ENCODE results near the gene STX2.
A peak's percentile ranks its signal among the peaks of the same experiment; 100 is the strongest.
"Not testable (repeated sequence)": the region's sequence is repeated elsewhere in the genome, so short reads cannot be mapped to it uniquely, and the experiment has no call there.

STX2 gene

DNA sequence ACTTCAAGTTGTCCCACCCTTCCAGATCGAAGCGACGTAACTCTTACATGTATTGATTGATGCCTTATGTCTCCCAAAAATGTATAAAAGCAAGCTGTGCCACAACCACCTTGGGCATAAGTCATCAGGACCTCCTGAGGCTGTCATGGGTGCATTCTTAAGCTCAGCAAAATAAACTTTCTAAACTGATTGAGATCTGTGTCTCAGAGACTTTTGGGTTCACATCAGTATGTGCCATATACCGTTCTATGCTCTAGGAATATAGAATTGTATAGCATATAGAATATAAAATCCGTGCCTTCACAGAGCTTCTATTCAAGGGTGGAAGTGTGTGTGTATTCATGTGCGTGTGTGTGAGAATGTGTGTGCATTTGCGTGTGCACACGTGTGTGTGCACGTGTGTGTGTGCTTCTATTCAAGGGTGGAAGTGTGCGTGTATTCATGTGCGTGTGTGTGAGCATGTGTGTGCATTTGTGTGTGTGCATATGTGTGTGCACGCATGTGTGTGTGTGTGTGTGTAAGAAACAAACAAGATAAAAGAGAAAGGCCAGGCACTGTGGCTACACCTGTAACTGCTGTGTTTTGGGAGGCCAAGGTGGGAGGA is 11.5 kb upstream of the STX2 start:
- H3K4me3 Mint-ChIP-seq, result no peak overlapping the region
- no peaks in the 10 kb centered on the region for H3K36me3 Mint-ChIP-seq (ENCODE audit: low read depth)
- H3K4me1 Mint-ChIP-seq (ENCODE audit: low read depth), result no peaks in the 10 kb centered on the region
- H3K27me3 Mint-ChIP-seq (ENCODE audit: low read depth), result no peaks in the 10 kb centered on the region
- H3K9me3 Mint-ChIP-seq, result no peaks in the 10 kb centered on the region
- H3K27ac Mint-ChIP-seq, result no peak overlapping the region

DNA sequence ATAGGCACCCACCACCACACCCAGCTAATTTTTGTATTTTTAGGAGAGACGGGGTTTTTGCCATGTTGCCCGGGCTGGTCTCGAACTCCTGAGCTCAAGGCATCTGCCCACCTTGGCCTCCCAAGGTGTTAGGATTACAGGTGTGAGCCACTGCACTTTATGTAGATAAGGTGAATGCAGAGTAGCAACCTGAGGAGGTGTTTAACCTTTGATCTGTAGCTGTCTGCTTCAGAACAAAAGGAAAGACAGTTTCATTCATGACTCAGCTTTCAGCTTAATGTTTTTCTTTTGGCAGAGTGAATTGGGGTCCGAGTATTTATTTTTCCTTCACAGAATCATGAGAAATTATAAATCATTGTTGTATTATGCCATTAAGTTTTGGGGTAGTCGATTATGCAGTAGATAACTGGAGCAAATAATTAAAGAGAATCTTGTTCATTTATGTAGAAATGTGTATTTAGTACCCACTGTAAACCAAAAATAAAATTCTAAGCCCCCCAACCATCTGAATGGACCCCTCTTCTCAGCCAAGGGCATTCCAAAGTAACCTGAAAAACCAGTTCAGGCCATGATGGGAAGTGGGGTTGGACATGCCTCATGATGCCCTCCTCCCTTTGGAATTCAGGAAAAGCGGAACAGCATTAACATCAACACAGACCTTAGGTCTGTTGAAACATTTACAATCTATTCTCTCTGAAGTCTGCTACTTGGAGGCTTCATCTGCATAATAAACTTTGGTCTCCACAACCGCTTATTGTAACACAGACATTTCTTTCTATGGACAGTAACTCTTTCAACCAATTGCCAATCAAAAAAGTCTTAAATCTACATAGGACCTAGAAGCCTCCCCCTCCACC is 10.7 kb upstream of the STX2 start:
- Mint-ChIP-seq H3K4me3 (no peak overlapping the region), H3K27ac (no peak overlapping the region), H3K4me1 (ENCODE audit: low read depth) (no peaks in the 10 kb centered on the region), H3K9me3 (no peaks in the 10 kb centered on the region), H3K36me3 (ENCODE audit: low read depth) (no peaks in the 10 kb centered on the region), H3K27me3 (ENCODE audit: low read depth) (no peaks in the 10 kb centered on the region)

DNA sequence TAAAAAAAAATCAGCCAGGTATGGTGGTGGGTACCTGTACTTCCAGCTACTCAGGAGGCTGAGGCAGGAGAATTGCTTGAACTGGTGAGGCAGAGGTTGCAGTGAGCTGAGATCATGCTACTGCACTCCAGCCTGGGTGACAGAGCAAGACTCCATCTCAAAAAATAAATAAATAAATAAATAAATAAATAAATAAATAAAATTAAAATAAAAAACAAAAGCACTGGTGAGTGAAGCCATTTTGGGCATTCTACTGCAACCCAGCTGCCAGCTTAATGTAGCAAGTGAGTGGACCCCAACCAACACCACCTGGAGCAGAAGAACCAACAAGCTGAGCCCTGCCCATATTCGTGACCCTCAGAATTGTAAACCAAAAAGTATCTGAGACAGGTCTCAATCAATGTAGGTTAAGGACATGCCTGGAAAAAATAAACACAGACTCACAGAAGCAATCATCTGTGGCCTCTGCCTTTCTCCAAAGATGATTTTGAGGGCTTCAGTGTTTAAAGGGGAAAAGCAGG is 9.8 kb upstream of the STX2 start:
- not testable (repeated sequence) for H3K4me1 Mint-ChIP-seq (ENCODE audit: low read depth); H3K36me3 Mint-ChIP-seq (ENCODE audit: low read depth); H3K27me3 Mint-ChIP-seq (ENCODE audit: low read depth); H3K4me3 Mint-ChIP-seq; H3K27ac Mint-ChIP-seq; H3K9me3 Mint-ChIP-seq

DNA sequence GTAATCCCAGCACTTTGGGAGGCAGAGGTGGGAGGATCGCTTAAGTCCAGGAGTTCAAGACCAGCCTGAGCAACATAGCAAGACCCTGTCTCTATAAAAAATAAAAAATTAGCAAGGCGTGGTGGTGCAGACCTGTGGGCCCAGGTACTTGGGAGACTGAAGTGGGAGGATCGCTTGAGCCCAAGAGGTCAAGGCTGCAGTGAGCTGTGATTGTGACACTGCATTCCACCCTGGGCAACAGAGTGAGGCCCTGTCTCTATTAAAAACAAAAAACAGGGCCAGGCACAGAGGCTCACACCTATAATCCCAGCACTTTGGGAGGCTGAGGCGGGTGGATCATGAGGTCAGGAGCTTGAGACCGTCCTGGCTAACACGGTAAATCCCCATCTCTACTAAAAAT is 9.1 kb upstream of the STX2 start:
- not testable (repeated sequence) for H3K27me3 Mint-ChIP-seq (ENCODE audit: low read depth); H3K4me3 Mint-ChIP-seq; H3K4me1 Mint-ChIP-seq (ENCODE audit: low read depth); H3K36me3 Mint-ChIP-seq (ENCODE audit: low read depth); H3K27ac Mint-ChIP-seq; H3K9me3 Mint-ChIP-seq

DNA sequence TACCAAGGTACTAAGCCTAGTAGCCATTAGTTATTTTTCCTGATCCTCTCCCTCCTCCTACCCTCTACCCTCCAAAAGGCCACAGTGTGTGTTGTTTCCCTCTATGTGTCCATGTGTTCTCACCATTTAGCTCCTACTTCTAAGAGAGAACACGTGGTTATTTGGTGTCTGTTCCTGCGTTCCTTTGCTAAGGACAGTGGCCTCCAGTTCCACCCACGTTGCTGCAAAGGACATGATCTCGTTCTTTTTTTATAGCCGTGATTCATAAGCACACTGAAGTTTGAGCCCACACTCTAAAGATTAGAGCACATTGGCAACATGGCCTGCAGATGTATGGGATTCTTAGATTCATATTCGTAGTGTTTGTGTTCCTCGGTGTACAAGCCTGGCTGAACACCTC is 8.1 kb upstream of the STX2 start:
- no peaks in the 10 kb centered on the region for H3K27me3 Mint-ChIP-seq (ENCODE audit: low read depth)
- H3K4me1 Mint-ChIP-seq (ENCODE audit: low read depth), result no peaks in the 10 kb centered on the region
- no peak overlapping the region for H3K27ac Mint-ChIP-seq
- no peaks in the 10 kb centered on the region for H3K36me3 Mint-ChIP-seq (ENCODE audit: low read depth)
- H3K9me3 Mint-ChIP-seq, result no peaks in the 10 kb centered on the region
- H3K4me3 Mint-ChIP-seq, result no peak overlapping the region

GRCh38 chr12:130846369-130846768 is 7.3 kb upstream of the STX2 start:
- Mint-ChIP-seq H3K4me3 (no peak overlapping the region), H3K27ac (no peak overlapping the region), H3K4me1 (ENCODE audit: low read depth) (no peaks in the 10 kb centered on the region), H3K9me3 (no peaks in the 10 kb centered on the region), H3K36me3 (ENCODE audit: low read depth) (no peaks in the 10 kb centered on the region), H3K27me3 (ENCODE audit: low read depth) (no peaks in the 10 kb centered on the region)

DNA sequence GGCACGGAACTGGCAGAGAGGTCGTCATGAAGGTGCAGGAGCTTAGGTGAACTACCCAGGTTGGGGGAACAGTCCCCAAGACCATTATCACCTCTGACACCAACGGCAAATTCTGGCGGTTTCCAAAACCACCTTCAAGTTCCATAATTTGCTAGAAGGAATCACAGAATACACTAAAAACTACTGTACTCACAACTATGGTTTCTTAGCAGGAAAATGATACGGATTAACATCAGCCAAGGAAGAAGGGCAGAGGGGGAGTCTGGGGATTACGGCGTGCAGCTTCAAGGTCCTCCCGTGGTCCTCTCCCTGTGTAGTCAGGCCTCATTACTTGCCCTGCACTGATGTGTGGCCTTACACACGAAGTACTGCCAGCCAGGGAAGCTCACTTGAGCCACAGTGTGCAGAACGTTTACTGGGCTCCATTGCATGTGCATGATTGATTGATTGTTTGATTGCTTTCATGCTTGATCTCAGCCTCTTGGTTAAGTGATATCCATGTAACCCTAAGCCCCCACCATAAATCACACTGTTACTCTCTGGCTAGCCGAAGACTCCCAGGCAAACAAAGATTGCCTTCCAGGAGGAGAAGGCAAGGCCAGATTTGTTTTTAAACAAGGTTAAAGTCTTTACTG is 837 bp upstream of the STX2 start:
- Mint-ChIP-seq H3K9me3 (no peaks in the 10 kb centered on the region), H3K4me1 (ENCODE audit: low read depth) (peaks cover 22% of the 10 kb centered on the region), H3K27ac (no peak overlapping the region), H3K4me3 (peak overlapping the region; percentile 71), H3K36me3 (ENCODE audit: low read depth) (no peaks in the 10 kb centered on the region), H3K27me3 (ENCODE audit: low read depth) (no peaks in the 10 kb centered on the region)

DNA sequence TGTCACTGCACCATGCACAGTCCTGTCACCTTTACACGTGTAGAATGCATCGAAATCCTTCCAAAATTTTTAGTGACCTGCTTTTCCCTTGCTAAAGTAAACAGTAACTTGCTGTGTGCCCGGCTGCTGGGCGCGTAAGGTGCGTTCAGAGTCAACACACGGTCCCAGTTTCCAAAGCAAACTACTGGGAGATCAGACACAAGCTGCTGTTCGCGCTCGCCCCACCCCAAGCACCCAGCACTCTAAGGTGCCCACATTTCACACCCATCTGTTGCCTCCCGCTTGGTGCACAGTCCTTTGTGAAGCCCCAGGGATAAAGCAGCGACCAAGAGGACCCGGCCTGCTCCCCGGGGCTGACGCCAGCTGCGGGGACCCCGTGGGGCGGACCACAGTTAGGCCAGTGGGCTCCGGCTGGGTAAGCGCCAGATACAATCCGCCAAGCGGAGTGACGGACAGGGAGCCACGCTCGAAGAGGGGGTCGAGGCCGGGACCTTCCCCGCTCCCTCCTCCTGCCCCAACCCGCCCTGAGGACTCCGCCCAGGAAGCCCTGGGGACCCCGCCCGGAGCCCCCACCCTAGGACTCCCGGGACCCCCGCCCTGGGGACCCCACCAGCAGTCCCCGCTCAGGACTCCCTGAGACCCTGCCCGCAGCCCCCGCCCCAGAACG is 633 bp downstream of the STX2 start:
- no peaks in the 10 kb centered on the region for H3K27me3 Mint-ChIP-seq (ENCODE audit: low read depth)
- no peaks in the 10 kb centered on the region for H3K9me3 Mint-ChIP-seq
- H3K4me1 Mint-ChIP-seq (ENCODE audit: low read depth), result peaks cover 22% of the 10 kb centered on the region
- H3K27ac Mint-ChIP-seq, result peak overlapping the region; percentile 8
- peak overlapping the region; percentile 70 for H3K4me3 Mint-ChIP-seq
- H3K36me3 Mint-ChIP-seq (ENCODE audit: low read depth), result no peaks in the 10 kb centered on the region

DNA sequence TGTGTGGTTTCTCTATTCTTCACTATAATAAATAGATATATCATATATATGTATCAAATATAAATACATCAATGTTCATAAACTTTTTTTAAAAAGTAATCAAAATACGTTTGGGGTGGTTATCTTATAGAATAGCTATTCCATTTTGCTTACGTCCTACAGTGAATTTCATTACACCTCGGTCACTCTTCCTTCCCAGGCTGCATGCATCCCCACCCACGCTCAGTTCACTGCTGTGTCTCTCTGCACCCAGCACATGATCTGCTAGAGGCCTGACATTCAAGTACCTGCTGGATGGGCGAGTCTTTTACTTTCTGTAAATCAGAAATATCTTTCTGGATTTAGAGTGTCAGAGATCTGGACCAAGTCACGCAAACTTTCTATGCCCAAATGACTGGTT is 3.6 kb downstream of the STX2 start:
- H3K4me1 Mint-ChIP-seq (ENCODE audit: low read depth), result peaks cover 23% of the 10 kb centered on the region
- H3K27ac Mint-ChIP-seq, result no peak overlapping the region
- no peaks in the 10 kb centered on the region for H3K9me3 Mint-ChIP-seq
- H3K36me3 Mint-ChIP-seq (ENCODE audit: low read depth), result no peaks in the 10 kb centered on the region
- no peak overlapping the region for H3K4me3 Mint-ChIP-seq
- H3K27me3 Mint-ChIP-seq (ENCODE audit: low read depth), result no peaks in the 10 kb centered on the region

DNA sequence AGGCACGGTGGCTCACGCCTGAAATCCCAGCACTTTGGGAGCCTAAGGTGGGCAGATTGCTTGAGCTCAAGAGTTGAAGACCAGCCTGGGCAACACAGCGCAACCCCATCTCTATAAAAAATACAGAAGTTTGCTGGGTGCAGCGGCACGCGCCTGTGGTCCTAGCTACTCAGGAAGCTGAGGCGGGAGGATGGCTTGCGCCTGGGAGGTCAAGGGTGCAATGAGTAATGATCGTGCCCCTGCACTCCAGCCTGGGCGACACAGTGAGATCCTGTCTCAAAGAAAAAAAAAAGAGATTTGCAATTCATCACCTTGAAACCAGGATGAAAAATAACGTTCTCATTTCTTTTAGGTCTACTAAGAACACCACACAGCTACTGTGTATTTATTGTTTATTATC is 4.0 kb downstream of the STX2 start:
- no peaks in the 10 kb centered on the region for H3K36me3 Mint-ChIP-seq (ENCODE audit: low read depth)
- no peaks in the 10 kb centered on the region for H3K9me3 Mint-ChIP-seq
- H3K4me1 Mint-ChIP-seq (ENCODE audit: low read depth), result peaks cover 22% of the 10 kb centered on the region
- H3K27ac Mint-ChIP-seq, result no peak overlapping the region
- no peak overlapping the region for H3K4me3 Mint-ChIP-seq
- H3K27me3 Mint-ChIP-seq (ENCODE audit: low read depth), result no peaks in the 10 kb centered on the region

GRCh38 chr12:130832561-130833209 is 6.4 kb downstream of the STX2 start:
- H3K27ac Mint-ChIP-seq, result no peak overlapping the region
- no peaks in the 10 kb centered on the region for H3K27me3 Mint-ChIP-seq (ENCODE audit: low read depth)
- H3K4me3 Mint-ChIP-seq, result no peak overlapping the region
- H3K4me1 Mint-ChIP-seq (ENCODE audit: low read depth), result peaks cover 10% of the 10 kb centered on the region
- H3K36me3 Mint-ChIP-seq (ENCODE audit: low read depth), result no peaks in the 10 kb centered on the region
- H3K9me3 Mint-ChIP-seq, result no peaks in the 10 kb centered on the region

DNA sequence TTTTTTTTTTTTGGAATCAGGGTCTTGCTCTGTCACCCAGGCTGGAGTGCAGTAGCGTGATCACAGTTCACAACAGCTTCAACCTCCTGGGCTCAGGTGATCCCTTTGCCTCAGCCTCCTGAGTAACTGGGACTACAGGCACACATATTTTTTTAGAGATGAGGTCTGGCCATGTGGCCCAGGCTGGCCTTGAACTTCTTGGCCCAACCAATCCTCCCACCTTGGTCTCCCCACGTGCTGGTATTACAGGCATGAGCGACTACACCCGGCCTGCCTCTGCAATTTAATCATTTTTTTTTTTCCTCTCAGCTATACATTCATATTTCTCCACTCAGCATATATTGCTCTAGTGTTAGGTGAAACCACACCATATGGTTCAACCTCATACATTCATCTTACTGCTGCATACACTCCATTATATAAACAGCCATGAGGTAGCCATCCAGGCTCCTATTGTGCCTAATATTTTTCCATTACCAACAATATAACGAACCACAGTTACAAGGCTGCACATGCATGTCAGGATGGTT is 7.1 kb downstream of the STX2 start:
- H3K36me3 Mint-ChIP-seq (ENCODE audit: low read depth), result no peaks in the 10 kb centered on the region
- peak overlapping the region; percentile 28 for H3K27ac Mint-ChIP-seq
- no peaks in the 10 kb centered on the region for H3K9me3 Mint-ChIP-seq
- H3K27me3 Mint-ChIP-seq (ENCODE audit: low read depth), result no peaks in the 10 kb centered on the region
- peaks cover 15% of the 10 kb centered on the region for H3K4me1 Mint-ChIP-seq (ENCODE audit: low read depth)
- H3K4me3 Mint-ChIP-seq, result no peak overlapping the region

GRCh38 chr12:130831246-130831645 is 7.8 kb downstream of the STX2 start:
- Mint-ChIP-seq H3K27ac (no peak overlapping the region), H3K4me3 (no peak overlapping the region), H3K27me3 (ENCODE audit: low read depth) (no peaks in the 10 kb centered on the region), H3K36me3 (ENCODE audit: low read depth) (no peaks in the 10 kb centered on the region), H3K4me1 (ENCODE audit: low read depth) (peaks cover 11% of the 10 kb centered on the region), H3K9me3 (no peaks in the 10 kb centered on the region)

- H3K36me3 Mint-ChIP-seq (ENCODE audit: low read depth), result no peaks in the 10 kb centered on the region
- H3K4me1 Mint-ChIP-seq (ENCODE audit: low read depth), result peaks cover 7% of the 10 kb centered on the region
- no peaks in the 10 kb centered on the region for H3K27me3 Mint-ChIP-seq (ENCODE audit: low read depth)
- no peak overlapping the region for H3K4me3 Mint-ChIP-seq
- no peaks in the 10 kb centered on the region for H3K9me3 Mint-ChIP-seq
- no peak overlapping the region for H3K27ac Mint-ChIP-seq
Observed at GRCh38 chr12:130830246-130830551, 8.9 kb downstream of the STX2 start.
